H1 (cell line): ENCODE data around the gene OBSL1. TPM values are rescaled to one million over a fixed set of nuclear protein-coding genes. Genes with fewer than 3 reads are reported as not detected.

Source experiments
- CTCF ChIA-PET: fragments of 300-600 bp; sonication (Branson Sonifier 250); formaldehyde crosslinking; loops from one replicate; lab custom pipeline; 2021; ENCODE audit not compliant: partially characterized antibody; lab: Charles Lee
- POLR2A ChIA-PET: fragments of 300-600 bp; sonication (Branson Sonifier 250); formaldehyde crosslinking; loops from one replicate; lab custom pipeline; 2021; ENCODE audit warnings: inconsistent platforms; ENCODE audit not compliant: partially characterized antibody; lab: Charles Lee
- DNase-seq, 2 experiments: peaks; one replicate each; pipeline versions ENCODE4 v3.0.0 to v3.0.0-alpha.2; 2010 to 2022; ENCODE audit warnings: low spot score in 2 of 2, low read depth in 1 of 2, mixed read lengths in 1 of 2
- FAIRE-seq: peaks from 2 replicates; lab custom pipeline; 2011; peaks lifted over from hg19 to GRCh38; lab: Jason Lieb, UNC
- H2AFZ ChIP-seq: 2 replicates; pipeline ENCODE4 v1.8.1; 2012; ENCODE audit warnings: low read length, inconsistent platforms
- H2AK5ac ChIP-seq: 2 replicates; pipeline ENCODE4 v1.6.1; 2013; ENCODE audit warnings: low read depth, low read length
- H2BK120ac ChIP-seq: replicated peaks from 2 replicates; pipeline ENCODE3; 2013; ENCODE audit warnings: low read depth, low read length, inconsistent platforms
- H2BK12ac ChIP-seq: 2 replicates; pipeline ENCODE4 v1.6.1; 2013; ENCODE audit warnings: low read depth, low read length
- H2BK15ac ChIP-seq: 2 replicates; pipeline ENCODE4 v1.6.1; 2013; ENCODE audit warnings: low read length
- H2BK20ac ChIP-seq: 2 replicates; pipeline ENCODE4 v1.6.1; 2013; ENCODE audit warnings: low read length
- H2BK5ac ChIP-seq: 2 replicates; pipeline ENCODE4 v1.6.1; 2013; ENCODE audit warnings: low read depth, low read length
- H3K14ac ChIP-seq: 2 replicates; pipeline ENCODE4 v1.6.1; 2013; ENCODE audit warnings: inconsistent platforms; ENCODE audit not compliant: insufficient read length
- H3K18ac ChIP-seq: 2 replicates; pipeline ENCODE4 v1.6.1; 2013; ENCODE audit warnings: low read length; ENCODE audit errors: extremely low read depth
- H3K23ac ChIP-seq: 2 replicates; pipeline ENCODE4 v1.6.1; 2013; ENCODE audit warnings: inconsistent platforms; ENCODE audit not compliant: insufficient read length
- H3K23me2 ChIP-seq: 2 replicates; pipeline ENCODE4 v1.6.1; 2013; ENCODE audit warnings: low read depth, low read length
- H3K27ac ChIP-seq: 2 replicates; pipeline ENCODE4 v1.6.1; 2011; ENCODE audit warnings: low read depth, low read length, inconsistent platforms
- H3K27me3 ChIP-seq, 4 experiments: replicated peaks in 1 of 4; 1 replicate in 1 of 4; 2 replicates in 3 of 4; pipeline versions ENCODE4 v1.6.1 to v1.8.1; 2011 to 2013; ENCODE audit warnings: low read length in 3 of 4, mild to moderate bottlenecking in 3 of 4, inconsistent platforms in 2 of 4, mixed read lengths in 2 of 4, moderate library complexity in 1 of 4; ENCODE audit not compliant: control insufficient read depth in 3 of 4, insufficient read depth in 3 of 4; ENCODE audit errors: extremely low read depth in 1 of 4
- H3K36me3 ChIP-seq, 4 experiments: 2 replicates each; pipeline versions ENCODE4 v1.6.1 to v1.8.1; 2011 to 2013; ENCODE audit warnings: mild to moderate bottlenecking in 4 of 4, low read length in 3 of 4, moderate library complexity in 2 of 4, control low read depth in 1 of 4, inconsistent platforms in 1 of 4; ENCODE audit not compliant: insufficient read depth in 4 of 4, control insufficient read depth in 2 of 4
- H3K4ac ChIP-seq: replicated peaks from 2 replicates; pipeline ENCODE3; 2013; ENCODE audit warnings: low read length, low read depth, mixed read lengths, inconsistent platforms; ENCODE audit not compliant: insufficient read length
- H3K4me1 ChIP-seq, 4 experiments: replicated peaks in 1 of 4; 1 replicate in 1 of 4; 2 replicates in 3 of 4; pipeline versions ENCODE4 v1.6.1 to v1.8.1; 2011 to 2013; ENCODE audit warnings: low read length in 3 of 4, inconsistent platforms in 2 of 4, mixed read lengths in 1 of 4; ENCODE audit not compliant: insufficient read depth in 4 of 4, control insufficient read depth in 3 of 4
- H3K4me2 ChIP-seq, 2 experiments: 2 replicates each; pipeline versions ENCODE4 v1.6.1 to v1.8.1; 2011 to 2013; ENCODE audit warnings: low read depth in 2 of 2, low read length in 2 of 2, control low read depth in 1 of 2, inconsistent platforms in 1 of 2, mild to moderate bottlenecking in 1 of 2; ENCODE audit not compliant: insufficient read depth in 1 of 2
- H3K4me3 ChIP-seq, 4 experiments: fragments of 200-600, 300-600 bp in 1 of 4; sonication (generic), shearing (Covaris generic), sonication (Bioruptor Twin) in 1 of 4; 2 replicates each; pipeline versions ENCODE4 v1.5.1 to v1.8.1; 2011 to 2016; ENCODE audit warnings: low read length in 4 of 4, low read depth in 3 of 4, control low read depth in 2 of 4, inconsistent platforms in 2 of 4, mild to moderate bottlenecking in 2 of 4, mixed read lengths in 1 of 4, moderate library complexity in 1 of 4; ENCODE audit not compliant: insufficient read depth in 2 of 4; ENCODE audit errors: extremely low read depth in 1 of 4
- H3K56ac ChIP-seq: replicated peaks from 2 replicates; pipeline ENCODE3; 2013; ENCODE audit warnings: low read depth, mild to moderate bottlenecking, mixed read lengths, low read length, inconsistent platforms; ENCODE audit not compliant: insufficient read length
- H3K79me1 ChIP-seq: 2 replicates; pipeline ENCODE4 v1.6.1; 2013; ENCODE audit warnings: low read depth, low read length, control low read depth
- H3K79me2 ChIP-seq, 2 experiments: 2 replicates each; pipeline versions ENCODE4 v1.6.1 to v1.8.1; 2012 to 2013; ENCODE audit warnings: low read length in 2 of 2, mild to moderate bottlenecking in 2 of 2, inconsistent platforms in 1 of 2; ENCODE audit not compliant: insufficient read depth in 2 of 2, control insufficient read depth in 1 of 2
- H3K9ac ChIP-seq, 4 experiments: replicated peaks in 1 of 4; 1 replicate in 1 of 4; 2 replicates in 3 of 4; pipeline versions ENCODE4 v1.6.1 to v1.8.1; 2011 to 2013; ENCODE audit warnings: low read depth in 3 of 4, low read length in 3 of 4, control low read depth in 2 of 4, mild to moderate bottlenecking in 2 of 4, moderate library complexity in 2 of 4, inconsistent platforms in 1 of 4; ENCODE audit errors: extremely low read depth in 1 of 4
- H3K9me3 ChIP-seq, 2 experiments: 2 replicates each; pipeline versions ENCODE4 v1.6.1 to v1.8.1; 2012 to 2013; ENCODE audit warnings: mild to moderate bottlenecking in 2 of 2, moderate library complexity in 2 of 2, control low read depth in 1 of 2, inconsistent platforms in 1 of 2, low read depth in 1 of 2, low read length in 1 of 2, mixed read lengths in 1 of 2; ENCODE audit not compliant: insufficient read depth in 2 of 2
- H4K20me1 ChIP-seq, 2 experiments: replicated peaks in 1 of 2; 2 replicates each; pipeline versions ENCODE3 to v1.8.1; 2011 to 2013; ENCODE audit warnings: inconsistent platforms in 2 of 2, low read length in 2 of 2, mild to moderate bottlenecking in 1 of 2; ENCODE audit not compliant: insufficient read depth in 2 of 2, control insufficient read depth in 1 of 2
- H4K5ac ChIP-seq: 2 replicates; pipeline ENCODE4 v1.6.1; 2013; ENCODE audit warnings: low read length, low read depth, mixed read lengths, inconsistent platforms; ENCODE audit not compliant: insufficient read length
- H4K8ac ChIP-seq: 2 replicates; pipeline ENCODE4 v1.8.0; 2013; ENCODE audit warnings: mild to moderate bottlenecking, moderate library complexity, low read length, inconsistent platforms; ENCODE audit not compliant: insufficient read depth; ENCODE audit errors: extremely low read depth
- H4K91ac ChIP-seq: replicated peaks from 2 replicates; pipeline ENCODE3; 2013; ENCODE audit warnings: low read length, mixed read lengths, inconsistent platforms; ENCODE audit not compliant: insufficient read length
- CBX8 ChIP-seq: fragments of 300-800, 300-1000 bp; sonication (generic); IDR thresholded peaks from 2 replicates; pipeline ENCODE4 v1.7.1; 2016; ENCODE audit warnings: low read depth, low read length, borderline replicate concordance
- CHD1 ChIP-seq: IDR thresholded peaks from 2 replicates; pipeline ENCODE4 v1.6.1; 2012; ENCODE audit warnings: low read depth, low read length, improper control_type of control experiment
- EZH2 ChIP-seq: fragments of 200-600 bp; sonication (generic); IDR thresholded peaks from 2 replicates; pipeline ENCODE4 v1.7.1; 2012; ENCODE audit warnings: low read depth, mild to moderate bottlenecking, moderate library complexity, low read length, inconsistent platforms; ENCODE audit not compliant: severe bottlenecking
- JUND ChIP-seq: IDR thresholded peaks from 2 replicates; pipeline ENCODE4 v1.6.1; 2011; ENCODE audit warnings: mild to moderate bottlenecking, improper control_type of control experiment, low read length
- KDM5A ChIP-seq: fragments of 200-600 bp; IDR thresholded peaks from 2 replicates; pipeline ENCODE4 v1.7.1; 2012; ENCODE audit warnings: mild to moderate bottlenecking, low read length, inconsistent platforms, mixed read lengths
- POLR2AphosphoS5 ChIP-seq: IDR thresholded peaks from 2 replicates; pipeline ENCODE4 v1.6.1; 2011; ENCODE audit warnings: low read depth, low read length
- RNF2 ChIP-seq: fragments of 200-900, 300-1000 bp; sonication (generic); IDR thresholded peaks from 2 replicates; pipeline ENCODE4 v1.7.1; 2016; ENCODE audit warnings: borderline replicate concordance, low read depth, mild to moderate bottlenecking, antibody characterized with exemption, low read length; ENCODE audit not compliant: poor library complexity, severe bottlenecking; ENCODE audit errors: missing control alignments
- SIX5 ChIP-seq: IDR thresholded peaks from 2 replicates; pipeline ENCODE4 v1.6.1; 2011; ENCODE audit warnings: mild to moderate bottlenecking, low read depth, low read length
- TAF7 ChIP-seq: optimal IDR thresholded peaks from 2 replicates; pipeline ENCODE3; 2011; ENCODE audit warnings: low read depth, mild to moderate bottlenecking, inconsistent platforms, low read length, moderate library complexity, borderline replicate concordance
- TBP ChIP-seq: IDR thresholded peaks from 2 replicates; pipeline ENCODE4 v1.6.1; 2011; ENCODE audit warnings: low read depth, low read length, improper control_type of control experiment
- TCF12 ChIP-seq: IDR thresholded peaks from 2 replicates; pipeline ENCODE4 v1.6.1; 2011; ENCODE audit warnings: low read depth, mild to moderate bottlenecking, low read length
- WGBS, 2 experiments: shearing (Covaris generic) in 1 of 2; methylation state at CpG; one replicate each; pipeline versions ENCODE4 v1.1.6 to v1.1.7; 2013 to 2015; ENCODE audit warnings: low lambda C conversion rate in 2 of 2, mixed read lengths in 2 of 2, inconsistent platforms in 1 of 2, low coverage in 1 of 2, missing lambda C conversion rate in 1 of 2; ENCODE audit not compliant: insufficient replicate concordance in 2 of 2, insufficient coverage in 1 of 2, insufficient read length in 1 of 2; ENCODE audit errors: extremely low coverage in 1 of 2, missing lambda C conversion rate in 1 of 2; 5-methylcytosine and 5-hydroxymethylcytosine counted together
- polyA plus RNA-seq, 7 experiments: library from polyadenylated mRNA; depleted of rRNA in 3 of 7; stranded (reverse) in 5 of 7; unstranded in 2 of 7; fragments of >200 nt in 5 of 7; fragments of 200-250 nt in 2 of 7; gene quantifications; 1 replicate in 5 of 7; 2 replicates in 1 of 7; 4 replicates in 1 of 7; pipeline versions ENCODE4 v1.2.1 to v1.2.3, GENCODE V29; 2011 to 2013; ENCODE audit warnings: missing spikeins in 2 of 7, mixed read lengths in 2 of 7
- total RNA-seq: library from RNA; stranded (reverse); fragmentation: NEBNext Ultra II Directional; extraction: Animal tissue kit (Norgen Biotek cat#: 25700); gene quantifications from 2 replicates; pipeline ENCODE4 v1.2.1, GENCODE V29; 2021

Gene OBSL1
- total and polyA plus RNA-seq, 2 of the 8 experiments (the other 6 are each of a cell fraction or from before 2014, with no cell fraction given), result 116 to 127 TPM

GRCh38 chr2:219575566-219576504 lies 4.5 kb upstream of the OBSL1 start:
- no peaks in the 10 kb centered on the region for H3K79me1 ChIP-seq
- H3K4me2 ChIP-seq, result peak overlapping the region in 1 of 2 experiments; percentile 56; a peak in 1 of 4 replicates
- DNase-seq, result no peak
- H3K36me3 ChIP-seq, result no peaks in the 10 kb centered on the region
- no peak for FAIRE-seq
- H3K23me2 ChIP-seq, result peaks cover 6% of the 10 kb centered on the region; the same call in 1 of the 2 replicates
- H4K5ac ChIP-seq, result no peak overlapping the region
- H4K91ac ChIP-seq, result no peak overlapping the region
- no peak overlapping the region for H3K14ac ChIP-seq
- no peak overlapping the region for H2BK20ac ChIP-seq
- H3K4ac ChIP-seq, result no peak overlapping the region
- no peaks in the 10 kb centered on the region; a peak in 1 of 7 replicates for H3K27me3 ChIP-seq
- no peak overlapping the region for H3K23ac ChIP-seq
- H3K9me3 ChIP-seq, result no peaks in the 10 kb centered on the region
- H2BK5ac ChIP-seq, result no peak overlapping the region
- H3K9ac ChIP-seq, result no peak overlapping the region
- ChIA-PET POLR2A (interaction anchor here (0.9 to 18.6 kb wide), 3 partner anchors 17 to 56 kb away, joined by 3 to 293 read pairs (median 36); partner anchors contain the start of gene STK11IP), CTCF (interaction anchor here (0.9 to 4.3 kb wide), 8 partner anchors 9 to 63 kb away, joined by 3 to 64 read pairs (median 7); partner anchors contain the start of gene STK11IP)
- no peak overlapping the region for H3K4me3 ChIP-seq
- no peak overlapping the region for H2BK120ac ChIP-seq
- H3K27ac ChIP-seq, result no peak overlapping the region
- H2AFZ ChIP-seq, result no peak overlapping the region
- no peak overlapping the region for H3K56ac ChIP-seq
- H2BK15ac ChIP-seq, result peak overlapping the region; percentile 36; the same call in 1 of the 2 replicates
- peak overlapping the region; percentile 4 for H3K18ac ChIP-seq
- H3K4me1 ChIP-seq, result peaks cover 7 to 29% (median 22%) of the 10 kb centered on the region in 4 experiments
- H2BK12ac ChIP-seq, result peak overlapping the region; percentile 92; the same call in 1 of the 2 replicates
- no peaks in the 10 kb centered on the region for H4K20me1 ChIP-seq
- no peaks in the 10 kb centered on the region for H3K79me2 ChIP-seq
- H4K8ac ChIP-seq, result no peak overlapping the region
- H2AK5ac ChIP-seq, result 0 out of 2 replicates have a peak overlapping the region, but pooled peaks have one; percentile 33
- 90% methylated on average over 6 of the region's 6 CpGs; no CpG with 5 or more reads in 1 of the 2 experiments for WGBS, 2 experiments
- TF ChIP-seq KDM5A (no peak), TBP (no peak), TAF7 (no peak), SIX5 (no peak), JUND (no peak), RNF2 (no peak), TCF12 (no peak), POLR2AphosphoS5 (no peak), CHD1 (no peak), EZH2 (no peak), CBX8 (no peak)
